Esophagus squamous epithelium (tissue), 5 donors: ENCODE data around the gene GPR78. TPM values are rescaled to one million over a fixed set of nuclear protein-coding genes. Genes with fewer than 3 reads are reported as not detected.
"Not testable (repeated sequence)": the region's sequence is repeated elsewhere in the genome, so short reads cannot be mapped to it uniquely, and the experiment has no call there.

ENCODE experiments used
- DNase-seq: peaks from one replicate; lab custom pipeline; 2025; lab: John Stamatoyannopoulos, UW
- H3K27ac ChIP-seq, 4 donors: fragments of 200-600 bp; sonication (generic); one replicate each; pipeline ENCODE4 v1.5.1; 2016 to 2019; ENCODE audit warnings: mild to moderate bottlenecking in 1 of 4
- H3K27me3 ChIP-seq, 4 donors: fragments of 200-600 bp; sonication (generic); 1 replicate in 3 of 4; 2 replicates in 1 of 4; pipeline versions ENCODE4 v1.5.1 to v1.6.0; 2017 to 2021; ENCODE audit warnings: antibody characterized with exemption in 1 of 4
- H3K36me3 ChIP-seq, 3 donors: fragments of 200-600 bp; sonication (generic); one replicate each; pipeline ENCODE4 v1.5.1; 2016 to 2019
- H3K4me1 ChIP-seq, 3 donors: fragments of 200-600 bp; sonication (generic); one replicate each; pipeline ENCODE4 v1.5.1; 2017 to 2019
- H3K4me3 ChIP-seq, 4 donors: fragments of 200-600 bp; sonication (generic); 1 replicate in 3 of 4; 2 replicates in 1 of 4; pipeline ENCODE4 v1.5.1; 2016 to 2019; ENCODE audit warnings: mild to moderate bottlenecking in 2 of 4, moderate library complexity in 1 of 4
- H3K9me3 ChIP-seq, 3 donors: fragments of 200-600 bp; sonication (generic); one replicate each; pipeline ENCODE4 v1.5.1; 2016 to 2019
- POLR2A ChIP-seq, 4 donors: fragments of 450-650 bp; IDR thresholded peaks; one replicate each; pipeline ENCODE4 v1.6.1; 2017; ENCODE audit warnings: antibody characterized with exemption in 4 of 4, mild to moderate bottlenecking in 4 of 4, moderate library complexity in 3 of 4
- WGBS, 2 donors: methylation state at CpG; one replicate each; pipeline ENCODE4 v1.1.5; 2018; 5-methylcytosine and 5-hydroxymethylcytosine counted together
- intact Hi-C: fragments of 100-400 bp; cut with DNase I; formaldehyde crosslinking; loops from one replicate; pipeline ENCODE4 v1.15.0; 2022
- total RNA-seq, 4 donors: library from RNA; depleted of rRNA; stranded (reverse); fragments of >200 nt; gene quantifications; one replicate each; pipeline ENCODE4 v1.1.0, GENCODE V29; 2016
- TF ChIP-seq, protein P1 (sequence below), 6 experiments: fragments of 450-650 bp in 4 of 6; fragments of 200-600 bp in 2 of 6; sonication (generic) in 2 of 6; IDR thresholded peaks; one replicate each; pipeline ENCODE4 v1.5.1; 2016 to 2019; ENCODE audit warnings: antibody characterized with exemption in 6 of 6, mild to moderate bottlenecking in 4 of 6, moderate library complexity in 4 of 6
- donor health status: DM: yes; HTN: yes; CAD: no.

The GPR78 gene
- total RNA-seq, 4 donors from 2014 or later = 2.5 to 8.3 (median 3.1) TPM

- no peak for DNase-seq
- intact Hi-C loops = no loop called here
- WGBS, 2 donors = 60 to 82% methylated on average over 5 to 25 of the region's 28 CpGs
- Histone ChIP-seq H3K4me3 (no peak overlapping the region), H3K27me3 (peaks cover 0 to 19% (median 0%) of the 10 kb centered on the region in 4 donors), H3K27ac (no peak overlapping the region), H3K4me1 (no peaks in the 10 kb centered on the region), H3K9me3 (no peaks in the 10 kb centered on the region), H3K36me3 (no peaks in the 10 kb centered on the region)
- TF ChIP-seq, protein P1, sequence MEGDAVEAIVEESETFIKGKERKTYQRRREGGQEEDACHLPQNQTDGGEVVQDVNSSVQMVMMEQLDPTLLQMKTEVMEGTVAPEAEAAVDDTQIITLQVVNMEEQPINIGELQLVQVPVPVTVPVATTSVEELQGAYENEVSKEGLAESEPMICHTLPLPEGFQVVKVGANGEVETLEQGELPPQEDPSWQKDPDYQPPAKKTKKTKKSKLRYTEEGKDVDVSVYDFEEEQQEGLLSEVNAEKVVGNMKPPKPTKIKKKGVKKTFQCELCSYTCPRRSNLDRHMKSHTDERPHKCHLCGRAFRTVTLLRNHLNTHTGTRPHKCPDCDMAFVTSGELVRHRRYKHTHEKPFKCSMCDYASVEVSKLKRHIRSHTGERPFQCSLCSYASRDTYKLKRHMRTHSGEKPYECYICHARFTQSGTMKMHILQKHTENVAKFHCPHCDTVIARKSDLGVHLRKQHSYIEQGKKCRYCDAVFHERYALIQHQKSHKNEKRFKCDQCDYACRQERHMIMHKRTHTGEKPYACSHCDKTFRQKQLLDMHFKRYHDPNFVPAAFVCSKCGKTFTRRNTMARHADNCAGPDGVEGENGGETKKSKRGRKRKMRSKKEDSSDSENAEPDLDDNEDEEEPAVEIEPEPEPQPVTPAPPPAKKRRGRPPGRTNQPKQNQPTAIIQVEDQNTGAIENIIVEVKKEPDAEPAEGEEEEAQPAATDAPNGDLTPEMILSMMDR (IDR thresholded peaks at IDR 0.05) = no peak
- TF ChIP-seq POLR2A (IDR thresholded peaks at IDR 0.05) = no peak
These were observed 38.9 kb downstream of the GPR78 start for GRCh38 chr4:8618961-8619720.

- peaks cover 0 to 19% (median 0%) of the 10 kb centered on the region in 4 donors for H3K27me3 ChIP-seq
- H3K9me3 ChIP-seq, DNase-seq, H3K36me3 ChIP-seq, H3K4me1 ChIP-seq, intact Hi-C loops, H3K27ac ChIP-seq, H3K4me3 ChIP-seq: not testable (repeated sequence)
- WGBS, 2 donors = no CpG with 5 or more reads among the region's 14 CpGs
These were observed 40.9 kb downstream of the GPR78 start for GRCh38 chr4:8621135-8621534.

- intact Hi-C loops, H3K4me1 ChIP-seq, H3K36me3 ChIP-seq, H3K4me3 ChIP-seq, DNase-seq, H3K27ac ChIP-seq, H3K9me3 ChIP-seq, H3K27me3 ChIP-seq: not testable (repeated sequence)
- no CpG with 5 or more reads among the region's 29 CpGs for WGBS, 2 donors
These were observed 44.5 kb downstream of the GPR78 start for GRCh38 chr4:8624601-8625272.

DNA sequence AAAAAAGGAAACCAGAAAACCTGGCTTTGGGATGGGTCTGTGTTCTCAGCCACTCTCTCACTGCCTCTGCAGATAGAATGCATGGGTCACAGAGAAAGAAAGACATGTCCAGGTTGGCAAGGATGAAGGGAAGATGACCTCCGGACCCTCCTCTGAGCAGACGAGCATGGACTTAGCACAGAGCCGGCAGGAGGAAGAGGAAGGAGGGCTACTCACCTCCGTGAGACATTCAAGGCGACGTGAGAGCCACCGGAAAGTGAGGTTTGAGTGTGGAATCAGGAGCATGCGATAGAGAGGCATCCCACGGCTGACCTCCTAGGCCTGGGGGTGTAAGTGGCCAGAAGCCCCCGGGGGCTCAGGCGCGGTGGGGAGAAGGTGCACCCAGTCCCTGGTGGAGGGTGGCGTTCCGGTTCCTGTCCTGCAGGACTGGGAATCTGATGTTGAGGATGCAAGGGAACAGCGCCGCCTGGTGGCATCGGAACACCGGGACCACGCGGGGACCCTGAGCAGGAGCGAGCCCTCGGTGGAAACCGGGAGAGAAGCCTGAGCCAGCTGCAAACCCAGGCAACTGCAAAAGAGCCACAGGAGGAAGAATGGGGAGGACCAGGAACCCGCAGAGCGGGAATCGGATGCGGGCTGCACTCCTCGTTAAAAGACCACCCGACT, 50.2 kb downstream of the GPR78 start:
- H3K9me3 ChIP-seq, DNase-seq, H3K4me3 ChIP-seq, H3K4me1 ChIP-seq, H3K27ac ChIP-seq, H3K36me3 ChIP-seq, intact Hi-C loops, H3K27me3 ChIP-seq: not testable (repeated sequence)
- no CpG with 5 or more reads among the region's 29 CpGs for WGBS, 2 donors

- H3K27me3 ChIP-seq, H3K4me3 ChIP-seq, intact Hi-C loops, H3K9me3 ChIP-seq, H3K4me1 ChIP-seq, H3K27ac ChIP-seq, DNase-seq, H3K36me3 ChIP-seq: not testable (repeated sequence)
- WGBS, 2 donors = 90% methylated on average over 2 of the region's 6 CpGs; no CpG with 5 or more reads in 1 of the 2 donors
These were observed 51.7 kb downstream of the GPR78 start for GRCh38 chr4:8631896-8632295.

GRCh38 chr4:8634773-8635172, 54.6 kb downstream of the GPR78 start:
- H3K4me3 ChIP-seq, H3K36me3 ChIP-seq, DNase-seq, H3K9me3 ChIP-seq, H3K4me1 ChIP-seq, H3K27ac ChIP-seq, intact Hi-C loops: not testable (repeated sequence)
- 55 to 62% methylated on average over 6 to 7 of the region's 11 CpGs for WGBS, 2 donors
- peaks cover 0 to 16% (median 0%) of the 10 kb centered on the region in 4 donors for H3K27me3 ChIP-seq

GRCh38 chr4:8635897-8636554, 55.8 kb downstream of the GPR78 start:
- H3K4me1 ChIP-seq, H3K9me3 ChIP-seq, DNase-seq, intact Hi-C loops, H3K36me3 ChIP-seq, H3K27ac ChIP-seq, H3K4me3 ChIP-seq: not testable (repeated sequence)
- H3K27me3 ChIP-seq = peaks cover 0 to 16% (median 0%) of the 10 kb centered on the region in 4 donors
- no CpG with 5 or more reads among the region's 29 CpGs for WGBS, 2 donors

Other genes with a start within 250 kb of the GPR78 start
- gene ACOX3, start 139.7 kb upstream of the GPR78 start, total RNA-seq = 10 to 100 TPM; 42.3 to 86.2 (median 50.3) TPM
- 10 to 100 TPM; 26.8 to 31.7 (median 28.8) TPM for gene TRMT44, start 139.6 kb upstream of the GPR78 start, total RNA-seq
- 10 to 100 TPM in 1 of 4 donors, 1 to 10 TPM in 1, under 1 TPM in 2; 0.76 to 12.2 (median 1.9) TPM for gene CPZ, start 12.4 kb downstream of the GPR78 start, total RNA-seq